Panc1 (cell line): ENCODE measurements around the gene TGFB3. TPM values are rescaled to one million over a fixed set of nuclear protein-coding genes. Genes with fewer than 3 reads are reported as not detected.

Source experiments
- ATAC-seq: fragments of 200-7000 bp; cut with Tn5 transposase; 2 replicates; pipeline ENCODE4 v1.9.1; 2020; ENCODE audit warnings: mild to moderate bottlenecking, moderate library complexity
- BruUV-seq: library from RNA; stranded (reverse); fragments of 400-500 nt; replicated peaks from 2 replicates; lab custom pipeline; 2021; lab: Mats Ljungman, UMichigan
- CTCF ChIA-PET: fragments of 300-600 bp; sonication (Branson Sonifier 250); formaldehyde crosslinking; loops from one replicate; lab custom pipeline; 2022; ENCODE audit warnings: antibody characterized with exemption; lab: Charles Lee
- POLR2A ChIA-PET: fragments of 300-600 bp; sonication (Branson Sonifier 250); formaldehyde crosslinking; loops from one replicate; lab custom pipeline; 2022; ENCODE audit warnings: antibody characterized with exemption; lab: Charles Lee
- DNase-seq: peaks from one replicate; pipeline ENCODE4 v3.0.0-alpha.2; 2010; ENCODE audit warnings: low read depth, low spot score
- H3K27ac ChIP-seq: 2 replicates; pipeline ENCODE4 v1.5.1; 2011; ENCODE audit warnings: mild to moderate bottlenecking, low read length, inconsistent platforms
- H3K27me3 ChIP-seq: fragments of 200-500 bp; sonication (Bioruptor generic); 2 replicates; pipeline ENCODE4 v1.6.0; 2014; ENCODE audit warnings: low read length, inconsistent platforms; ENCODE audit not compliant: control insufficient read depth, insufficient read depth
- H3K36me3 ChIP-seq: fragments of 200-500 bp; sonication (Bioruptor generic); 2 replicates; pipeline ENCODE4 v1.5.1; 2014; ENCODE audit warnings: inconsistent platforms, mild to moderate bottlenecking, low read length, moderate library complexity; ENCODE audit not compliant: control insufficient read depth, insufficient read depth
- H3K4me1 ChIP-seq: 2 replicates; pipeline ENCODE4 v1.5.1; 2011; ENCODE audit warnings: inconsistent platforms, mild to moderate bottlenecking, low read length, moderate library complexity; ENCODE audit not compliant: control insufficient read depth, insufficient read depth
- H3K4me3 ChIP-seq, 2 experiments: 2 replicates each; pipeline ENCODE4 v1.5.1; 2011 to 2012; ENCODE audit warnings: low read depth in 2 of 2, low read length in 2 of 2, mild to moderate bottlenecking in 2 of 2, inconsistent platforms in 1 of 2, moderate library complexity in 1 of 2
- H3K9me3 ChIP-seq: fragments of 200-500 bp; sonication (Bioruptor generic); 2 replicates; pipeline ENCODE4 v1.5.1; 2014; ENCODE audit warnings: low read depth, mild to moderate bottlenecking, inconsistent platforms, low read length, moderate library complexity; ENCODE audit not compliant: control insufficient read depth, insufficient read depth
- CTCF ChIP-seq: fragments of 450-650 bp; IDR thresholded peaks from 2 replicates; pipeline ENCODE4 v1.5.1; 2017; ENCODE audit warnings: mild to moderate bottlenecking
- POLR2AphosphoS5 ChIP-seq: IDR thresholded peaks from 2 replicates; pipeline ENCODE4 v1.6.1; 2012; ENCODE audit warnings: mild to moderate bottlenecking, low read depth, low read length, moderate library complexity
- REST ChIP-seq, 2 experiments: IDR thresholded peaks; 2 replicates each; pipeline ENCODE4 v1.6.1; 2011 to 2012; ENCODE audit warnings: low read depth in 2 of 2, control low read depth in 1 of 2, low read length in 1 of 2, mild to moderate bottlenecking in 1 of 2, moderate library complexity in 1 of 2; ENCODE audit not compliant: insufficient read depth in 1 of 2
- SIN3A ChIP-seq: IDR thresholded peaks from 2 replicates; pipeline ENCODE4 v1.6.1; 2012; ENCODE audit warnings: low read depth, mild to moderate bottlenecking, low read length, moderate library complexity, borderline replicate concordance; ENCODE audit not compliant: insufficient read depth
- TCF7L2 ChIP-seq: IDR thresholded peaks from 2 replicates; pipeline ENCODE4 v1.6.1; 2011; ENCODE audit warnings: mild to moderate bottlenecking, low read depth, low read length, inconsistent platforms
- in situ Hi-C: cut with HindIII; loops from 2 replicates; pipeline ENCODE4 v1.10.0; 2016; ENCODE audit warnings: low sequenced_read_pairs, low pct_unique_long_range_greater_than_20kb
- intact Hi-C: fragments of 100-400 bp; cut with micrococcal nuclease; formaldehyde crosslinking; loops from one replicate; pipeline ENCODE4 v1.10.0; 2022; ENCODE audit not compliant: unreplicated experiment
- total RNA-seq: library from RNA; stranded (reverse); gene quantifications from one replicate; pipeline ENCODE4 v1.2.1, GENCODE V29; 2021; ENCODE audit not compliant: unreplicated experiment

The TGFB3 gene
- total RNA-seq, 1 experiment from 2014 or later, result 9.6 TPM

GRCh38 chr14:75982266-75983018 is 647 bp upstream of the TGFB3 start:
- H3K4me3 ChIP-seq, result peak overlapping the region; percentile 64
- BruUV-seq, result no TSS peak
- no peaks in the 10 kb centered on the region for H3K27me3 ChIP-seq
- TF ChIP-seq CTCF (peak; percentile 79), REST (IDR thresholded peaks at IDR 0.05; ENCODE audit: insufficient read depth in 1 of 2, low read depth in 2 of 2, low read length in 1 of 2) (no peak), POLR2AphosphoS5 (no peak)
- in situ Hi-C loops, result no loop called here
- intact Hi-C loops, result loop anchor here (5.0 kb wide), 1 partner anchor 75 kb away; no protein-coding TSS in a partner anchor
- ChIA-PET CTCF (interaction anchor here (0.6 to 2.7 kb wide), 7 partner anchors 9 to 438 kb away, joined by 3 to 54 read pairs (median 5); no protein-coding TSS in a partner anchor), POLR2A (interaction anchor here (0.7 kb wide), 1 partner anchor 557 kb away, joined by 3 read pairs; no protein-coding TSS in a partner anchor)
- no peak for DNase-seq
- H3K36me3 ChIP-seq, result no peaks in the 10 kb centered on the region; the same call in 1 of the 2 replicates
- peak; percentile 83 for ATAC-seq
- H3K4me1 ChIP-seq, result peaks cover 19% of the 10 kb centered on the region
- peak overlapping the region; percentile 31; the same call in 1 of the 2 replicates for H3K27ac ChIP-seq
- no peaks in the 10 kb centered on the region for H3K9me3 ChIP-seq

GRCh38 chr14:75980856-75981255 is 939 bp downstream of the TGFB3 start:
- Histone ChIP-seq H3K4me3 (no peak overlapping the region), H3K27ac (peak overlapping the region; percentile 31; the same call in 1 of the 2 replicates), H3K27me3 (no peaks in the 10 kb centered on the region), H3K4me1 (peaks cover 15% of the 10 kb centered on the region), H3K9me3 (no peaks in the 10 kb centered on the region), H3K36me3 (no peaks in the 10 kb centered on the region; the same call in 1 of the 2 replicates)
- ChIA-PET POLR2A (no interaction called here), CTCF (interaction anchor here (1.6 to 2.7 kb wide), 2 partner anchors 74 to 271 kb away, joined by 4 to 54 read pairs; no protein-coding TSS in a partner anchor)
- in situ Hi-C loops (no loop called here), intact Hi-C loops (loop anchor here (5.0 kb wide), 1 partner anchor 74 kb away; no protein-coding TSS in a partner anchor)
- ATAC-seq (no peak), DNase-seq (no peak)
- no peak for TF ChIP-seq TCF7L2
- TF ChIP-seq CTCF, result no peak
- no peak for TF ChIP-seq POLR2AphosphoS5
- TF ChIP-seq REST (IDR thresholded peaks at IDR 0.05; ENCODE audit: insufficient read depth in 1 of 2, low read depth in 2 of 2, low read length in 1 of 2), result no peak
- no peak for TF ChIP-seq SIN3A
- BruUV-seq, result no TSS peak
